Right cardiac atrium (tissue), 5 donors: ENCODE results near the gene HAT1. TPM values are rescaled to one million over a fixed set of nuclear protein-coding genes. Genes with fewer than 3 reads are reported as not detected.

Experiments used
- ATAC-seq, 2 donors: fragments of 200-7000 bp; cut with Tn5 transposase; one replicate each; pipeline versions ENCODE4 v1.8.0 to v1.9.1; 2020; ENCODE audit warnings: moderate library complexity in 2 of 2, mild to moderate bottlenecking in 1 of 2
- DNase-seq, 3 donors: peaks; one replicate each; pipeline ENCODE4 v3.0.0-alpha.2; 2020
- H3K27ac ChIP-seq: one replicate; pipeline ENCODE4 v1.5.1; 2013; ENCODE audit warnings: mild to moderate bottlenecking, low read length, control low read depth, moderate library complexity
- H3K27me3 ChIP-seq: one replicate; pipeline ENCODE4 v1.6.1; 2013; ENCODE audit not compliant: control insufficient read depth, insufficient read depth
- H3K4me1 ChIP-seq: one replicate; pipeline ENCODE4 v1.6.1; 2013; ENCODE audit warnings: low read length; ENCODE audit not compliant: control insufficient read depth, insufficient read depth
- H3K4me3 ChIP-seq: one replicate; pipeline ENCODE4 v1.5.1; 2013; ENCODE audit warnings: low read length, control low read depth
- H3K9me3 ChIP-seq: one replicate; pipeline ENCODE4 v1.6.1; 2013; ENCODE audit warnings: low read length; ENCODE audit not compliant: control insufficient read depth
- WGBS: extraction: QIAGEN DNeasy Blood & Tissue Kit; methylation state at CpG from one replicate; pipeline ENCODE4 v1.1.7; 2013; 5-methylcytosine and 5-hydroxymethylcytosine counted together
- intact Hi-C, 4 donors: fragments of 100-400 bp; cut with DNase I; formaldehyde crosslinking; loops; one replicate each; pipeline versions ENCODE4 v1.11.0 to v1.14.0; 2022 to 2023
- polyA plus RNA-seq: library from polyadenylated mRNA; stranded (reverse); fragments of 200-250 nt; gene quantifications from one replicate; pipeline ENCODE4 v1.2.3, GENCODE V29; 2013
- total RNA-seq, 4 donors: library from RNA; stranded (reverse); fragmentation: NEBNext Ultra II Directional; extraction: Animal tissue kit (Norgen Biotek cat#: 25700); gene quantifications; one replicate each; pipeline ENCODE4 v1.2.1, GENCODE V29; 2021
- donor health status: healthy with polysubstance abuse.
- donor health status: DM: no; HTN: yes; CAD: no.
- donor health status: DM: no; HTN: no; CAD: no.
- donor health status: DM: no; HTN: yes; CAD: no; lungs with severe emphysema.
- donor health status: DM: yes; HTN: yes; CAD: no.

The HAT1 gene
- total and polyA plus RNA-seq, 5 donors = 27.6 to 35.0 (median 31.5) TPM

DNA sequence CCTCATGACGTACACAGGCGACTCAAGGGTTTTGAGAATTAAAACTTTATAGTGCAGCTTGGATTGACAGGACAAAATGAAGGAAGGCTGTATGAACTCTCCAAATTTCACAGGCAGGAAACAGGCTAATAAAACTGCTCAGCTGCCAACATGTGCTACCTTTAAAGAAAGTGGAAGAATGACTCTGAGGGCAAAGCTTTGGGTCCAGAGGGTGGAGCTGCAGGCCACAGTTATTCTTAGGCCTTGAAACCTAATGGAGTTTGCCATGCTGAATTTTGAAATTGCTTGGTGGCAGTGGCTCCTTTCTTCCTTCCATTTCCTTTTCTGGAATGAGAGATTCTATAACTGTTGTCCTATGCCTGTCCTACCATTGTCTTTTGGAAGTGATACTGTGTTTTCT, 34.8 kb downstream of the HAT1 start:
- ATAC-seq (no peak), DNase-seq (no peak)
- intact Hi-C loops = no loop called here
- H3K27ac ChIP-seq = no peak overlapping the region
- H3K4me1 ChIP-seq = peaks cover 1% of the 10 kb centered on the region
- H3K4me3 ChIP-seq = no peak overlapping the region
- no peaks in the 10 kb centered on the region for H3K9me3 ChIP-seq
- WGBS = 97% methylated on average over 2 of the region's 2 CpGs
- no peaks in the 10 kb centered on the region for H3K27me3 ChIP-seq

DNA sequence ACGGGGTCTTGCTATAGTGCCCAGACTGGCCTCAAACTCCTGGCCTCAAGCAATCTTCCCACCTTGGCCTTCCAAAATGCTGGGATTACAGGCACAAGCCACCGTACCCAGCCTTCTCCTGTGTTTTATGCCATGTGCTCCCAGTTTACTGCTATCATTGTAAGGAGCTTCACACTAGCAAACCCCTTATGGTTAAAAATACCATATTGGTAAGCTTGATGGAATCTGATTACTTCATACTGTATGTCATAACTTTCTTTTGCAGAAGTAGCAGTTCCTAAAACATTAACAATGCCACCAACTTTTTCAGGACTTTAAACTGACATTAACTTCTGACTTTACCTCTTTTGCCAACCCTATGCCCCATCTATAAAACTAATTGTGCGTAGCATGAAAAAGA, 36.2 kb downstream of the HAT1 start:
- 84% methylated on average over 3 of the region's 3 CpGs for WGBS
- ATAC-seq (peak in 1 of 2 donors; percentile 31), DNase-seq (no peak)
- no peaks in the 10 kb centered on the region for H3K9me3 ChIP-seq
- H3K27me3 ChIP-seq = no peaks in the 10 kb centered on the region
- H3K4me1 ChIP-seq = no peaks in the 10 kb centered on the region
- H3K4me3 ChIP-seq = no peak overlapping the region
- H3K27ac ChIP-seq = no peak overlapping the region
- intact Hi-C loops = no loop called here

DNA sequence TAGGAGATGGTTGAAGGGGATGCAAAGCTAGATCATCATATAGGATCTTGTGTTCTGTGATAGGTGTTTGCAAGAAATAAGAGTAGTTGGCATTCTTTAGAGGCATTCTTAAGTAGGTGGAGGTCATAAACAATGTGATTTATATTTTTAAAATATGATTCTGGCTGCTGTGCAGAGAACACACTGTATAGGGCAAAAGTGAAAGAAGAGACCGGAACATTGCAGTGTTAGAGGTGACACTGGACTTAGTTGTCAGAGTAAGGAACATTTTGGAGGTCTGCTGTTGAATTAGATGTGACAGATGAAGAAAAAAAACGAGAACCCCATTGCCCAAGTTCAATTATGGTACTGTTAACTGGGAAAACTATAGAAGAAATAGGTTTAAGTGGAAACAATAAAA, 37.7 kb downstream of the HAT1 start:
- 85% methylated on average over 2 of the region's 2 CpGs for WGBS
- no peak overlapping the region for H3K4me3 ChIP-seq
- no peaks in the 10 kb centered on the region for H3K9me3 ChIP-seq
- H3K27me3 ChIP-seq = no peaks in the 10 kb centered on the region
- no peak overlapping the region for H3K27ac ChIP-seq
- no peaks in the 10 kb centered on the region for H3K4me1 ChIP-seq
- DNase-seq = no peak
- intact Hi-C loops = no loop called here
- ATAC-seq = no peak

DNA sequence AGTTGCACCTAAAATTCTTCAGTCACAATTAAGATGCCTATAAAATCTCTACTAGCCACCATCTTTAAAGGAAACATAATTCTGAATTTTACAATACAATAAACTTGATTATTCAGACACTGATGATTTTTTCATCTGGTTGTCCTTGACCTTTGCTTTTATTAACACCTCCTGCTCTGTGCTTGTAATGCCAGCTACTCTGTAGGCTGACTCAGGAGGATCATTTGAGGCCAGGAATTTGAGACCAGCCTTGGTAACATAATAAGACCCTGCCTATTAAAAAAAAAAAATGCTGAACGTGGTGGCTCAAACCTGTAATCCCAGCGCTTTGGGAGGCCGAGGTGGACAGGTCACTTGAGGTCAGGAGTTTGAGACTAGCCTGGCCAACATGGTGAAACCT, 38.3 kb downstream of the HAT1 start:
- no peak for ATAC-seq
- DNase-seq = no peak

DNA sequence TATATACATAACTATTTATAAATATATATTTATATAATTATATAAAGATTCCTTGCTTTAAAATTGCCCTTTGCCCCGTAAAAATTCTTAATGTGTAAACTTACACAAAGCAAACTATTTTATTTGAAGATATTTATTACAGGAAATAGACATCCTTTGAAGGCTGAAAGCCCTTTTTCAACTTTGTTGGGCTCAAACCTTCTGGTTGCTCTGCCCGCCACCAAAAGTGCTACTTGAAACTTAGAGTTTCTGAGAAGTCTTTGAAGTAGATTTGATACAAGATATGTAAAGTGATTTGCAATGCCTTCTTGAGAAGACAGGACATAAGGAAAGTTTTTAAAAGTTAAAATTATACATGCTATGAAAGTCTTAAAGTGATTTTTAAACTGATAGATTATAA, 40.9 kb downstream of the HAT1 start:
- Histone ChIP-seq H3K27me3 (no peaks in the 10 kb centered on the region), H3K4me1 (no peaks in the 10 kb centered on the region), H3K27ac (no peak overlapping the region), H3K4me3 (no peak overlapping the region), H3K9me3 (no peaks in the 10 kb centered on the region)
- no peak for DNase-seq
- no peak for ATAC-seq
- intact Hi-C loops = no loop called here
- 93% methylated on average over 2 of the region's 2 CpGs for WGBS

More for the DNA sequence above, 38.3 kb downstream of the HAT1 start:
- Histone ChIP-seq H3K27me3 (no peaks in the 10 kb centered on the region), H3K4me1 (no peaks in the 10 kb centered on the region), H3K27ac (no peak overlapping the region), H3K9me3 (no peaks in the 10 kb centered on the region), H3K4me3 (no peak overlapping the region)
- intact Hi-C loops = no loop called here
- WGBS = 94% methylated on average over 3 of the region's 3 CpGs

DNA sequence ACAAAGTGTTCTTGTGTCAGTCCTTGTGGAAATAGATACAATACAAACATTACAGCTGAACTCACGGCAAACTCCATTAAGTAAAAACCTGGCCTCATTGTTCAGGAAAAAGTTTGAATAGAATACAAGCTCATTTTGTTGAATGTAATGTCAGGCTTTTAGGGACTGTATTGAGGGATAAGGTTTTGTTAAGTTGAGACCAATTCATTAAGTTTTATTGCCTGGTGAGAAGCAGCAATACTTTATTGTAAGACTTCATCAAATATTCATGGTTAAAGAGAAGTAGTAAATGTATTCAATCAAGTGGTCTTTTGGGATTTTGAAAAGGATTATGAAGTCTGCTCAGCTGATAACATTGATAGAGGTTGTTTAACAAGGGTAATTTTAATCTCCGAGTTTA, 42.0 kb downstream of the HAT1 start:
- DNase-seq (no peak), ATAC-seq (no peak)
- no peaks in the 10 kb centered on the region for H3K27me3 ChIP-seq
- no peaks in the 10 kb centered on the region for H3K9me3 ChIP-seq
- no peak overlapping the region for H3K27ac ChIP-seq
- H3K4me1 ChIP-seq = no peaks in the 10 kb centered on the region
- H3K4me3 ChIP-seq = no peak overlapping the region
- intact Hi-C loops = no loop called here
- 80% methylated on average over 2 of the region's 2 CpGs for WGBS

DNA sequence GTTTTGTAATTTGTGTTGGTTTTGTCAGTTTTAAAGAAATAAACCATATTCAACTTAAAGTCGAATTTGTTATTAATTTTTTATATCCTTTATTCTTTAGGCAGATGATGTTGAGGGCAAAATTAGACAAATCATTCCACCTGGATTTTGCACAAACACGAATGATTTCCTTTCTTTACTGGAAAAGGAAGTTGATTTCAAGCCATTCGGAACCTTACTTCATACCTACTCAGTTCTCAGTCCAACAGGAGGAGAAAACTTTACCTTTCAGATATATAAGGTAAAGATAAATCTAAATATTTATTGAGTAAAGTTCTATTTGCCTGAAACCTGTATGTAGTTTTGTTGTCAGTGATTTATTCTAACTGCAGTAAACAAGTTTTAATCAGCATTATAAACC, 43.0 kb downstream of the HAT1 start:
- H3K27ac ChIP-seq = no peak overlapping the region
- H3K4me3 ChIP-seq = no peak overlapping the region
- H3K27me3 ChIP-seq = no peaks in the 10 kb centered on the region
- intact Hi-C loops = no loop called here
- no peaks in the 10 kb centered on the region for H3K4me1 ChIP-seq
- WGBS = 85% methylated on average over 3 of the region's 3 CpGs
- H3K9me3 ChIP-seq = no peaks in the 10 kb centered on the region
- ATAC-seq (no peak), DNase-seq (no peak)

DNA sequence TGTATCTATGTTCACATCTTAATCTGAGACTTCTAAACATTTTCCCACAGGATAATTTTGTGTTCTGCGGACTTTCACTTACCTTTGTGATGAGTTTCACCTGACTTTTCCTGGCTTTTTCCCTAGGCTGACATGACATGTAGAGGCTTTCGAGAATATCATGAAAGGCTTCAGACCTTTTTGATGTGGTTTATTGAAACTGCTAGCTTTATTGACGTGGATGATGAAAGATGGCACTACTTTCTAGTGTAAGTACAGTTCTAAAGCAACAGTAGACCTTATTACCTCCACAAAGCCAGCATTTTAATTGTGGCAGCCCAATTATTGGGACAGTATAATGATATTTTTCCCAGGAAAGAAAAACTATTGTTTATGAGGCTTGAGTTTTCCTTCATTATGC, 43.4 kb downstream of the HAT1 start:
- H3K4me3 ChIP-seq = no peak overlapping the region
- H3K27ac ChIP-seq = no peak overlapping the region
- intact Hi-C loops = no loop called here
- 95% methylated on average over 3 of the region's 3 CpGs for WGBS
- no peak for ATAC-seq
- no peaks in the 10 kb centered on the region for H3K4me1 ChIP-seq
- no peaks in the 10 kb centered on the region for H3K27me3 ChIP-seq
- no peaks in the 10 kb centered on the region for H3K9me3 ChIP-seq
- DNase-seq = no peak

DNA sequence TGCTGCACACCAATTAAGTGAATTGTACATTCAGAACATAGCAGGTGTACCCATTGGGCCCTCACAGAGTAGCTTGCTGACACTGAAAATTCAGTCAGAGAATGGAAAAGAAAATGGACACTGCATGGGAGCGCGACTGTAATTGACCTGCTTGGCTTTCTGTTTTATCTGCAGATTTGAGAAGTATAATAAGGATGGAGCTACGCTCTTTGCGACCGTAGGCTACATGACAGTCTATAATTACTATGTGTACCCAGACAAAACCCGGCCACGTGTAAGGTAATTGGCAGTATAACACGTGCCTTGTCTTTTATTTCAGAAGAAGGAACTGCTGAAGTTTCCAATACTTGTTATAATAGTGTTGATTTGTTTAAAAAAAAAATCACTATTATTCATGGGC, 44.0 kb downstream of the HAT1 start:
- no peaks in the 10 kb centered on the region for H3K9me3 ChIP-seq
- no peaks in the 10 kb centered on the region for H3K27me3 ChIP-seq
- H3K4me1 ChIP-seq = no peaks in the 10 kb centered on the region
- no peak overlapping the region for H3K27ac ChIP-seq
- intact Hi-C loops = no loop called here
- ATAC-seq = no peak
- H3K4me3 ChIP-seq = no peak overlapping the region
- no peak for DNase-seq
- WGBS = 97% methylated on average over 8 of the region's 8 CpGs

DNA sequence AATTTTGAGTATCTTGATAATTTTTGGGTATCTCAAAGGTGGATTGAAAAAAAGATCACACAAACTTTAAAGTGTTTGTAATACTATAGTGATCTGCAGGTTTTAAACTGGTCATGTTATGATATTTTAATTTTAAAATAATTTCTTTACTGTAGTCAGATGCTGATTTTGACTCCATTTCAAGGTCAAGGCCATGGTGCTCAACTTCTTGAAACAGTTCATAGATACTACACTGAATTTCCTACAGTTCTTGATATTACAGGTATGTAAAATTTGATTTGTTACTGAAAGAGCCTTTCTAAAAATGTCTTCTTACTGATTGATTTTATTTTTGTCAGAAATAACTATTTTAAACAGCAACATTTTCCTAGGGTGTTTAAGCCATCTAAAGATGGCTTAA, 44.4 kb downstream of the HAT1 start:
- H3K27ac ChIP-seq = no peak overlapping the region
- no peak for ATAC-seq

DNA sequence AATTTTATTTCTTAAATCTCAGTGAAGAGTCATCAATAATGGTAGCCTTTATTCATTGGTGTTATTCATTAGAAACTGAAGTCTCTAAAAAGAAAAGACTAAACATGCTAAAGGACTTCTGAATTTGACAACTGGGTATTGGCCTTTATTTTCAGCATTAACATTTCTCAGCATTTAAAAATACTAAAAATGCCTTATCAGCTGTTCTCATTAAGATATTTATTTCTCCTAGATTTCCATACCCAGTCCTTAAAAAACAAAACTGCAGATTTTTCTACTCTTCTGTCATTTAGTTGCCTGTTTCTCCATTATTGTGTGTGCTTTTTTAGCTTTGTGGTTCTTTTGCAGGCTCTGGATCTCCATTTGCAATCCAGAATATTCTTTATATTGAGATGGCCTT, 46.2 kb downstream of the HAT1 start:
- no peak for ATAC-seq
- DNase-seq = no peak
- H3K4me1 ChIP-seq = no peaks in the 10 kb centered on the region
- no peaks in the 10 kb centered on the region for H3K9me3 ChIP-seq
- H3K27me3 ChIP-seq = no peaks in the 10 kb centered on the region
- H3K27ac ChIP-seq = no peak overlapping the region
- H3K4me3 ChIP-seq = no peak overlapping the region
- intact Hi-C loops = no loop called here

More for the DNA sequence above, 44.4 kb downstream of the HAT1 start:
- H3K4me1 ChIP-seq = no peaks in the 10 kb centered on the region
- DNase-seq = no peak
- intact Hi-C loops = no loop called here
- no peaks in the 10 kb centered on the region for H3K27me3 ChIP-seq
- H3K4me3 ChIP-seq = no peak overlapping the region
- no peaks in the 10 kb centered on the region for H3K9me3 ChIP-seq

DNA sequence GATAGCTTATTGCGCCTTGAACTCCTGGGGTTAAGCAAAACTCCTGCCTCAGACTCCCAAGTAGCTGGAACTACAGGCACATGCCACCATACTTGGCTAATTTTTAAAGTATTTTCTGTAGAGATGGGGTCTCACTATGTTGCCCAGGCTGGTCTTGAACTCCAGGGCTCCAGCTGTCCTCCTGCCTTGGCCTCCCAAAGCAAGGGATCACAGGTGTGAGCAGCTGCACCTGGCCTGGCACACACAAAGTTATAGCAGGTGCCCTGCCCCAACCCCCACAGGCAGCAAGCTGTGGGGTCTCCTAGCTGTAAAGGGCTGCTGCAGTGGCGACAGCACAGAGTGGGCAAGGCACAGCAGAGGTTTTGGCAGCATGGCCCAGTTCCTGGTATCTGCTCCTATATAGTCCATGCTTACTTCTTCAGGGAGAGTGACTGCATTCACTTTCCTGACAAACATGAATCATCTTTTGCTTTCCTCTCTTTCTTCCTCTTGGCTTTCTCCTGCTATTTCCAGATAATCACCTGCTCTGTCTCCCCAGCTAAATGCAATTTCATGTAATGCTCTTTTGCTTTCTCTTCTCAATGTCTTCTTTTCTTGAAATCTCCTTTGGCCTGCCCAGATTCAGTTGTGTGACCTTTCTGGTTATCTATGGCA, 50.2 kb downstream of the HAT1 start:
- DNase-seq = no peak
- intact Hi-C loops = no loop called here
- ATAC-seq = no peak
- no peak overlapping the region for H3K27ac ChIP-seq
- no peaks in the 10 kb centered on the region for H3K27me3 ChIP-seq
- WGBS = 98% methylated on average over 2 of the region's 2 CpGs
- no peaks in the 10 kb centered on the region for H3K9me3 ChIP-seq
- no peak overlapping the region for H3K4me3 ChIP-seq
- H3K4me1 ChIP-seq = no peaks in the 10 kb centered on the region
